Measurements from ENCODE around the gene WDR33.
"Not testable (repeated sequence)": the region's sequence is repeated elsewhere in the genome, so short reads cannot be mapped to it uniquely, and the experiment has no call there.

WDR33 gene

DNA sequence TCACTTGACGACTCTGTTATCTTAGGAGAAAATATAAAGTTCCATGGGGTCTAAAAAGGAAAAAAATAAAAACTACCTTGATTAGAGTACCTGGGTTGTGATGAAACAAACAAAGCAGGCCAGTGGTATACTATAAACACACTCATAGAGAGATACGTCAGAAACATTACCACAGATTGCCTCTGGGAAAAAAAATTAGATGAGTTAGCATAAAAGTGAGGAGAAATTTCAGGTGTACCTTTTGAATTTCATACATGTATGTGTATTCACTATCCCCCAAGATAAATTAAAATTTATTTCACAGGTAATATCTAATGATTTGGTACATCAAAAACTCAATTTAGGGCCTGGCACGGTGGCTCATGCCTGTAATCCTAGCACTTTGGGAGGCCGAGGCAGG is 18.2 kb downstream of the WDR33 start:
- Mint-ChIP-seq H3K4me1 (peaks cover 20% of the 10 kb centered on the region), H3K27me3 (no peaks in the 10 kb centered on the region), H3K36me3 (peaks cover 27% of the 10 kb centered on the region), H3K4me3 (no peak overlapping the region), H3K9me3 (no peaks in the 10 kb centered on the region), H3K27ac (no peak overlapping the region)
- no peak for DNase-seq
- CTCF ChIA-PET = interaction anchor here (0.6 kb wide), 1 partner anchor 15 kb away, joined by 3 read pairs; no protein-coding TSS in a partner anchor

DNA sequence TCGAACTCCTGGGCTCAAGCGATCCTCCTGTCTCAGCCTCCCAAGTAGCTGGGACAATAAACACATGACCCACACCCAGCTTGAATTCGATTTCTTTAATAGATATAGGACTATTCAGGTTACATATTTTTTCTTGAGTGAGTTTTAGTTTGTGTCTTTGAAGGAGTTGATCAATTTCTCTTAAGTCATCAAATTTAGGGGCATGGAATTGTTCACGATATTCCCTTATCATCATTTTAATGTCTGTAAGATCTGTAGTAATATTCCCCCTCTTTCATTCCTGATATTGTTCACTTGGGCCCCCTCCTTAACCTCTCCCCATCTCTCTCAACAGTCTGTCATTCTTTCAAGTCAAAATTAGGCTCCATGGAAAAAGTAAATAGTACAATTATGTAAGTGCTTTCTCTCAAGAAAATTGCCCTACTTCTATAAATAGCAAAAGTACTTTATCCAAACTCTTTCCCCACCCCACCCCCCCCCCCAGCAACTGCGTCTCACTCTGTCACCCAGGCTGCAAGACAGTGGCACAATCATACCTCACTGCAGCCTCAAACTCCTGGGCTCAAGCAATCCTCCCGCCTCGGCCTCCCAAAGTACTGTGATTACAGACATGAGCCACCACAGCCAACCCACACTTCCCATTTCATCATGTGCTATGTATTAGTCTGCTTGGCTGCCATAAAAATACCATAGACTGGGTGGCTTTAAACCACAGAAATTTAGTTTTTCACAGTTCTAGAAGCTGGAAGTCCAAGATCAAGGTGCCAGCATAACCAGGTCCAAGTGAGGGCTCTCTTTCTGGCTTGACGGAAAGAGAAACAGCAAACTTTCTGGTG is 20.1 kb downstream of the WDR33 start:
- Mint-ChIP-seq H3K4me3 (no peak overlapping the region), H3K4me1 (peaks cover 5% of the 10 kb centered on the region), H3K36me3 (peaks cover 12% of the 10 kb centered on the region), H3K27ac (no peak overlapping the region), H3K9me3 (no peaks in the 10 kb centered on the region), H3K27me3 (no peaks in the 10 kb centered on the region)
- no peak for DNase-seq
- CTCF ChIA-PET = no interaction called here

DNA sequence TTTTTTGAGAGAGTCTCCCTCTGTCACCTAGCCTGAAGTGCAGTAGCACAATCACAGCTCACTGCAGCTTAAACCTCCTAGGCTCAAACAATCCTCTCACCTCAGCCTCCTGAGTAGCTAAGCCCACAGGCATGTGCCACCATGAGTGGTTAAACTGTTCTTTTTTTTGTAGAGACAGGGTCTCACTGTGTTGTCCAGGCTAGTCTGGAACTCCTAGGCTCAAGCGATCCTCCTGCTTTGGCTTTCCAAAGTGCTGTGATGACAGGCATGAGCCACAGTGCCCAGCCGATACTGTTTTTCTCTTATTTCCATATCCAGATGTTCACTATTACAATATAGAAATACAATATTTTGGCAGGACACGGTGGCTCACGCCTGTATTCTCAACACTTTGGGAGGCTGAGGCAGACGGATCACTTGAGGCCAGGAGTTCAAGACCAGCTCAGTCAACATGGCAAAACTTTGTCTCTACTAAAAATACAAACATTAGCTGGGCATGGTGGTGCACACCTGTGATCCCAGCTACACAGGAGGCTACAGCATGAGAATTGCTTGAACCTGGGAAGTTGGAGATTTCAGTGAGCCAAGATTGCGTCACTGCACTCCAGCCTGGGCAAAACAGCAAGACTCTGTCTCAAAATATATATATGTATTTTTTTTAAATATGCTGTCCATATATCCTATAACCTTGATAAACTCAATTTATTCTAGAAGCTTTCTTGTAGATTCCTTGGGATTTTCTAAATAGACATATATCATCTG is 24.7 kb downstream of the WDR33 start:
- Mint-ChIP-seq H3K36me3 (peaks cover 14% of the 10 kb centered on the region), H3K27me3 (no peaks in the 10 kb centered on the region), H3K9me3 (no peaks in the 10 kb centered on the region), H3K27ac (no peak overlapping the region), H3K4me1 (peaks cover 2% of the 10 kb centered on the region), H3K4me3 (no peak overlapping the region)
- DNase-seq = no peak
- CTCF ChIA-PET = no interaction called here

DNA sequence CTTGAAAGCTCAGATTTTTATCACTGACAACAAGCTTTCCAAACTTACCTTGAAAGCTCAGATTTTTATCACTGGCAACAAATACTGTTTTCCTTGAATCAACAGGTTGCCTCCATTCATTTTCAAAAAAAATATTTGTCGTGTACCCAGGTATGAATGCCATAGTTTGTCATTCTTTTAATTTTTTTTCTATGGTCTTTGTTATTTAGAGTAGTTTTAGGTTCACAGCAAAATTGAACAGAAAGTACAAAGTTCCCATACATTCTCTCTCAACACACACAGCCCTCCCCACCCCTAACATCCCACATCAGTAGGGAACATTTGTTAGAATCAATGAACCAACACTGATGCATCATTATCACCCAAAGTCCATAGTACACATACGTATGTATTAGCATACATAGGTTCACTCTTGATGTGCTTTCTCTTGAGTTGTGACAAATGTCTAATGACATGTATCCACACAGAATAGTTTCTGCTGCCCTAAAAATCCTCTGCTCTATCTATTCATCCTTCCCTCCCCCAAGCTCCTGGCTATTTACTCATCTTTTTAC is 25.9 kb downstream of the WDR33 start:
- CTCF ChIA-PET = no interaction called here
- Mint-ChIP-seq H3K36me3 (peaks cover 16% of the 10 kb centered on the region), H3K9me3 (no peaks in the 10 kb centered on the region), H3K4me3 (no peak overlapping the region), H3K4me1 (peaks cover 2% of the 10 kb centered on the region), H3K27me3 (no peaks in the 10 kb centered on the region), H3K27ac (no peak overlapping the region)
- DNase-seq = no peak

DNA sequence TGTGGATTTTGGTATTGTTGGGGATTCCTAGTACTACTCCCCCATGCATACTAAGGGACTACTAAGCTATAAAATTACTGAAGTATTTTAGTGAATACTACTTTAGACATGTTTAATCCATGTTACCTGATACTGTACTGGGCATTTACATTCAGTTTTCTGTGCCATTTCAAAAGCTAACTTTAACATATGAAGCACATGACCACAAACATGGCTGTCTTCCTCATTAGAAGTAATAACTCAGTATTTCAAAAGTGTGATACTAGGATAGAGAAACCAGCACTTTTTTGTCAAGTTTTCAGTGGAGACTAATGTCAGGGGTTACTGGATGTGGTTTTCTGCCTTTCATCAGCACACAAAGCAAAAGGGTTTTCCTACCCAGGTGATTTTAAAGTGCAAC is 27.9 kb downstream of the WDR33 start:
- Mint-ChIP-seq H3K4me3 (no peak overlapping the region), H3K27me3 (no peaks in the 10 kb centered on the region), H3K9me3 (no peaks in the 10 kb centered on the region), H3K36me3 (peaks cover 22% of the 10 kb centered on the region), H3K4me1 (peaks cover 5% of the 10 kb centered on the region), H3K27ac (no peak overlapping the region)
- DNase-seq = no peak
- CTCF ChIA-PET = no interaction called here

GRCh38 chr2:127778850-127779249 is 32.1 kb downstream of the WDR33 start:
- no peak for DNase-seq
- Mint-ChIP-seq H3K27me3 (no peaks in the 10 kb centered on the region), H3K4me3 (no peak overlapping the region), H3K27ac (no peak overlapping the region), H3K36me3 (peaks cover 16% of the 10 kb centered on the region), H3K9me3 (no peaks in the 10 kb centered on the region), H3K4me1 (peaks cover 5% of the 10 kb centered on the region)
- CTCF ChIA-PET = interaction anchor here (0.8 kb wide), 1 partner anchor 180 kb away, joined by 3 read pairs; no protein-coding TSS in a partner anchor

DNA sequence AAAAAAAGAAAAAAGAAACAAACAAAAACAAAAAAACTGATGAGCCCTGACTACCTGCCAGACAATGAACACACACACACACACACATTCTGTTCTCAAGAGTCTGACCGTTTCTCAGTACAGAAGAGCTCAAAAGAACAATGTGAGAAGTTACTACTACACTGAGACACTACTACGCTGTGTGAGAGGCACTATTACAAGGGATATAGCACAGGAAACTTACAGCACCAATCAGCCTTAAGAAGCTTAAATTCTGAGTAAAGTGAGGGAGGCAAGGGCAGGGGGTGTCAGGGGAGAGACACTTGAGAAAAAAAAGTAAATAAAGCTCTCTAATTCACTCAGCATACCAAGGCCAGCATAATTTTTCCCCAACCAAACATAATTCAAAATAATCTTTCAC is 32.5 kb downstream of the WDR33 start:
- CTCF ChIA-PET = no interaction called here
- no peak overlapping the region for H3K27ac Mint-ChIP-seq

DNA sequence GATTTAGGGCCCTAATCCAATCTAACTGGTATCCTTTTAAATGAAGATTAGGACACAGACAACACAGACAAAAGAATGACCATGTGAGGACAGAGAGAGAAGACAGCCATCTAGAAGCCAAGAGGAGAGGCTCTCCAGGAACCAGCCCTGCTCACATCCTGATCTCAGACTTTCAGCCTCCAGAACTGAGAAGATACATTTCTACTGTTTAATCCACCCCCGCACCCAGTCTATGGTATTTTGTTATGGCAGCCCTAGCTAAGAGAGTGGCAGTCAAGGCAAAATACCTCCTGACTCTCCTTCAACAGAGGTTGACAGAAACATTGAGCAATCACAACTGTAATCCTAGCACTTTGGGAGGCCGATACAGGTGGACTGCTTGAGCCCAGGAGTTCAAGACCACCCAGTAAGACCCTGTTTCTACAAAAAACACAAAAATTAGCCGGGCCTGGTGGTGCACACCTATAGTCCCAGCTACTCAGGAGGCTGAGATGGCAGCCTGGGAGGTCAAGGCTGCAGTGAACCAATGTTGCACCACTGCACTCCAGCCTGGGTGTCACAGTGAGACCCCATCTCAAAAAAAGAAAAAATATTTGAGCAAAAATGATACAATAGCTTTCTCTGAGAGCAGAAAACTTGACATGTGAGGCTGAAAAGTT is 34.7 kb downstream of the WDR33 start:
- Mint-ChIP-seq H3K27ac (no peak overlapping the region), H3K4me3 (no peak overlapping the region), H3K9me3 (no peaks in the 10 kb centered on the region), H3K27me3 (no peaks in the 10 kb centered on the region), H3K4me1 (peaks cover 2% of the 10 kb centered on the region), H3K36me3 (peaks cover 14% of the 10 kb centered on the region)
- CTCF ChIA-PET = no interaction called here
- no peak for DNase-seq

More for the DNA sequence above, 32.5 kb downstream of the WDR33 start:
- H3K4me3 Mint-ChIP-seq = no peak overlapping the region
- H3K27me3 Mint-ChIP-seq = no peaks in the 10 kb centered on the region
- DNase-seq = no peak
- H3K9me3 Mint-ChIP-seq = no peaks in the 10 kb centered on the region
- peaks cover 16% of the 10 kb centered on the region for H3K36me3 Mint-ChIP-seq
- H3K4me1 Mint-ChIP-seq = peaks cover 5% of the 10 kb centered on the region

- DNase-seq = no peak
- Mint-ChIP-seq H3K4me3 (no peak overlapping the region), H3K27me3 (no peaks in the 10 kb centered on the region), H3K9me3 (no peaks in the 10 kb centered on the region), H3K27ac (no peak overlapping the region), H3K4me1 (peaks cover 3% of the 10 kb centered on the region), H3K36me3 (peaks cover 19% of the 10 kb centered on the region)
- CTCF ChIA-PET = no interaction called here
Observed at GRCh38 chr2:127771756-127772155, 39.2 kb downstream of the WDR33 start.

GRCh38 chr2:127770973-127771735 is 39.8 kb downstream of the WDR33 start:
- CTCF ChIA-PET = interaction anchor here (0.6 kb wide), 2 partner anchors 346 to 405 kb away, joined by 3 read pairs; no protein-coding TSS in a partner anchor
- peaks cover 22% of the 10 kb centered on the region for H3K36me3 Mint-ChIP-seq
- no peak overlapping the region for H3K27ac Mint-ChIP-seq
- H3K4me1 Mint-ChIP-seq = peaks cover 3% of the 10 kb centered on the region
- H3K9me3 Mint-ChIP-seq = no peaks in the 10 kb centered on the region
- no peaks in the 10 kb centered on the region for H3K27me3 Mint-ChIP-seq
- no peak for DNase-seq
- H3K4me3 Mint-ChIP-seq = no peak overlapping the region

GRCh38 chr2:127770534-127770933 is 40.4 kb downstream of the WDR33 start:
- not testable (repeated sequence) for H3K27ac Mint-ChIP-seq

GRCh38 chr2:127769587-127769986 is 41.4 kb downstream of the WDR33 start:
- no peak overlapping the region for H3K27ac Mint-ChIP-seq
- H3K9me3 Mint-ChIP-seq = no peaks in the 10 kb centered on the region
- CTCF ChIA-PET = no interaction called here
- H3K27me3 Mint-ChIP-seq = no peaks in the 10 kb centered on the region
- peaks cover 29% of the 10 kb centered on the region for H3K36me3 Mint-ChIP-seq
- no peak overlapping the region for H3K4me3 Mint-ChIP-seq
- DNase-seq = no peak
- peaks cover 3% of the 10 kb centered on the region for H3K4me1 Mint-ChIP-seq

More at GRCh38 chr2:127770534-127770933, 40.4 kb downstream of the WDR33 start:
- not testable (repeated sequence) for H3K27me3 Mint-ChIP-seq, H3K9me3 Mint-ChIP-seq, DNase-seq, H3K4me3 Mint-ChIP-seq, H3K4me1 Mint-ChIP-seq
- H3K36me3 Mint-ChIP-seq = peaks cover 22% of the 10 kb centered on the region
- CTCF ChIA-PET = interaction anchor here (0.6 kb wide), 2 partner anchors 345 to 406 kb away, joined by 3 read pairs; no protein-coding TSS in a partner anchor

DNA sequence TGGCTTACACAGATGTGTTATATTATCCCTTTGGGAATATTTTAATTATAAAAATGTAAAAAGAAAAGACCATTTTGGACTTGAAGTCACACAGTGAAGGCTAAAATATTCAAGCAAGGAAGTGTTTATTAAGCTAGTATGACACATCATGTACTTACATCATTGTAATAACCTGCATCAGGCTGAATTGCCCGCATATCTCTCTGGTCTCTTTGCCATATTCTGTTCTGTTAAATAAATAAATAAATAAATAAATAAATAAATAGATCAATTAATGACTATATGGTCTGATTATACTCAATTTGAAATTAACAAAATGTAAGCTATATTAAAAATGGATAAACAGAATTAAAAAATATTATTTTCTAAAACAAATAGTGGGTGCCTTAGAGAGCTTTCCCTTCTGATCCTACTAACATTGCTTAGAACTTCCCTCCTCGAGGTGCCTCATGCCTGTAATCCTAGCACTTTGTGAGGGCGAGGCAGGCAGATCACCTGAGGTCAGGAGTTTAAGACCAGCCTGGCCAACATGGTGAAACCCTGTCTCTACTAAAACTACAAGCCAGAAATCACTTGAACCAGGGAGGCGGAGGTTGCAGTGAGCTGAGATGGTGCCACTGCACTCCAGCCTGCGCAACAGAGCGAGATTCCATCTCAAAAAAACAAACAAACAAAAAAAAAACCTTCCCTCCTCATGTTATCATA is 42.0 kb downstream of the WDR33 start:
- H3K4me1 Mint-ChIP-seq = peaks cover 3% of the 10 kb centered on the region
- H3K27ac Mint-ChIP-seq = no peak overlapping the region
- H3K9me3 Mint-ChIP-seq = no peaks in the 10 kb centered on the region
- no peak for DNase-seq
- H3K27me3 Mint-ChIP-seq = no peaks in the 10 kb centered on the region
- H3K4me3 Mint-ChIP-seq = no peak overlapping the region
- peaks cover 33% of the 10 kb centered on the region for H3K36me3 Mint-ChIP-seq
- CTCF ChIA-PET = no interaction called here

Data from activated naive CD4-positive, alpha-beta T cell treated with anti-CD3 and anti-CD28 coated beads, Interleukin-2, amount 10 ng/mL, durations not matched to agents 7 days and 5 days (primary cell).